Brain microvascular endothelial cell (primary cell): ENCODE results near the gene ABLIM2.

Source experiments
- DNase-seq: peaks from one replicate; pipeline ENCODE4 v3.0.0-alpha.2; 2020
- H3K27ac ChIP-seq: fragments of 250-450 bp; sonication (Bioruptor Pico); 2 replicates; pipeline ENCODE4 v1.5.1; 2020; ENCODE audit warnings: mild to moderate bottlenecking, moderate library complexity
- H3K27me3 ChIP-seq: fragments of 250-450 bp; sonication (Bioruptor Pico); replicated peaks from 2 replicates; pipeline ENCODE4 v1.5.1; 2020; ENCODE audit warnings: mild to moderate bottlenecking
- H3K36me3 ChIP-seq: fragments of 250-450 bp; sonication (Bioruptor Pico); replicated peaks from 2 replicates; pipeline ENCODE4 v1.5.1; 2020; ENCODE audit warnings: mild to moderate bottlenecking
- H3K4me3 ChIP-seq: 2 replicates; pipeline ENCODE4 v1.5.1; 2011; ENCODE audit warnings: low read depth, mild to moderate bottlenecking, control low read depth, low read length, moderate library complexity
- CTCF ChIP-seq: IDR thresholded peaks from 2 replicates; pipeline ENCODE4 v1.5.1; 2011; ENCODE audit warnings: low read depth, mild to moderate bottlenecking, moderate library complexity, low read length, control low read depth, inconsistent platforms; ENCODE audit errors: missing control alignments
- in situ Hi-C: cut with HindIII; loops from 2 replicates; pipeline ENCODE4 v1.10.0; 2017; ENCODE audit warnings: low sequenced_read_pairs, low pct_ligation_motif_present

The ABLIM2 gene

GRCh38 chr4:8176547-8177399 lies 18.2 kb upstream of the ABLIM2 start:
- DNase-seq = peak; percentile 53
- Histone ChIP-seq H3K27ac (no peak overlapping the region), H3K27me3 (peaks cover 4% of the 10 kb centered on the region), H3K36me3 (no peaks in the 10 kb centered on the region), H3K4me3 (no peak overlapping the region)
- peak; percentile 93 for TF ChIP-seq CTCF
- in situ Hi-C loops = no loop called here

- in situ Hi-C loops = no loop called here
- Histone ChIP-seq H3K27me3 (peaks cover 11% of the 10 kb centered on the region), H3K36me3 (no peaks in the 10 kb centered on the region), H3K4me3 (no peak overlapping the region), H3K27ac (no peak overlapping the region)
- no peak for TF ChIP-seq CTCF
- DNase-seq = no peak
Measured at GRCh38 chr4:8175686-8176085, 17.1 kb upstream of the ABLIM2 start.

- H3K36me3 ChIP-seq = no peaks in the 10 kb centered on the region
- no peak overlapping the region for H3K27ac ChIP-seq
- in situ Hi-C loops = no loop called here
- no peak for DNase-seq
- no peak overlapping the region for H3K4me3 ChIP-seq
- peaks cover 11% of the 10 kb centered on the region for H3K27me3 ChIP-seq
- TF ChIP-seq CTCF = no peak
Measured at GRCh38 chr4:8174970-8175369, 16.4 kb upstream of the ABLIM2 start.

- no peak for DNase-seq
- in situ Hi-C loops = no loop called here
- Histone ChIP-seq H3K4me3 (no peak overlapping the region), H3K36me3 (no peaks in the 10 kb centered on the region), H3K27me3 (peaks cover 11% of the 10 kb centered on the region), H3K27ac (no peak overlapping the region)
- no peak for TF ChIP-seq CTCF
Measured at GRCh38 chr4:8173492-8174242, 15.1 kb upstream of the ABLIM2 start.

- in situ Hi-C loops = no loop called here
- Histone ChIP-seq H3K27me3 (peaks cover 11% of the 10 kb centered on the region), H3K4me3 (no peak overlapping the region), H3K36me3 (no peaks in the 10 kb centered on the region), H3K27ac (no peak overlapping the region)
- TF ChIP-seq CTCF = no peak
- no peak for DNase-seq
Measured at GRCh38 chr4:8171984-8172924, 13.6 kb upstream of the ABLIM2 start.
